ENCODE data around the gene PPP6R3. TPM values are rescaled to one million over a fixed set of nuclear protein-coding genes. Genes with fewer than 3 reads are reported as not detected.

The PPP6R3 gene
- total RNA-seq, 2 donors from 2014 or later: 84.2 to 92.9 TPM

GRCh38 chr11:68575025-68575665 is 114.6 kb downstream of the PPP6R3 start:
- DNase-seq (ENCODE audit: low spot score): no peak
- intact Hi-C loops (cut with DNase I): no loop called here

DNA sequence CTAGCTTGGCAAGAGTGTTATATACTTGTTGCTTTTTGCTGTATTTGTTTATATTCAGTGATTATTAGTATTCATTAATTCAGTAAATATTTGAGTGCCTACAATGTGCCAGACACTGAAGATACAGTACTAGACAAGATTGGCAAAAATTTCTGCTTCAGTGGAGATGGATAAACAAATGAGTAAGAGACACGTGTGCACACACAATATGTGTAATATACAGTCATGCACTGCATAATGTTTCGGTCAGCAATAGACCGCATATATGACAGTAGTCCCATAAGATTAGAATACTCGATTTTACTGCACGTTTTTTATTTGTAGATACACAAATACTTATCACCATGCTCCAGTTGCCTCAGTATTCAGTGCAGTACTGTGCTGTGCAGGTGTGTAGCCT is 118.9 kb downstream of the PPP6R3 start:
- no peak for DNase-seq (ENCODE audit: low spot score)
- intact Hi-C loops (cut with DNase I): no loop called here

- intact Hi-C loops (cut with DNase I): no loop called here
- no peak for DNase-seq (ENCODE audit: low spot score)
Measured at GRCh38 chr11:68581439-68581838, 120.9 kb downstream of the PPP6R3 start.

GRCh38 chr11:68581901-68582300 is 121.3 kb downstream of the PPP6R3 start:
- no peak for DNase-seq (ENCODE audit: low spot score)
- intact Hi-C loops (cut with DNase I): no loop called here

DNA sequence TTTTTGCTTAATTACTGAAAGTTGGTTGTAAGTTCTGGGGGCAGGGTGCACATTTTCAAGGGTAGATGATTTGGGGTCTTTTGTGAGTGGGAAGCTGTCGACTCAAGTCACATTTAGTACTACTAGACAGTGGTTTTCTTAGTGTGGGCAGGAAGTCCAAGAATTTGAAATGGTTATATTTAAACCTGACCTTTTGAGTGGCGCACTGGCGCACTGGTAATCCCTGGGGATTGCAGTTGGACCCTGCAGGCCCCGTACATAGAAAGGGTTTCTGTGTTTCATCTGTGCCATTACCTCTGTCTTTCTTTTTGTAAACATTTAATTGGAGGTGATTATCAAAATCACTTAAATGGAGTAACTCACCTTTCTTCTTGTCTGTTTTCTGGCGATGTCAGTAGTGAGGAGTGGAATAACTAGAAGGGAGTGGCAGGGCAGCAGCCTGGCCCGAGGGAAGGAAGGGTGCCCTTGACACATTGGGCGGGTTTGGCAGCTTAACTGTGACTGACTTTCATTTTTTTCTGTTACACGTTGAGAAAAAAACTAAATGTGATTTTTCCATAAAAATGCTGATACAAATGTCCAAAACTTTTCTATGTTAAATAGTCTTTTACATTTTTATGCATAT is 122.0 kb downstream of the PPP6R3 start:
- DNase-seq (ENCODE audit: low spot score): no peak
- intact Hi-C loops (cut with DNase I): no loop called here

- no peak for DNase-seq (ENCODE audit: low spot score)
- intact Hi-C loops (cut with DNase I): no loop called here
Measured at GRCh38 chr11:68583041-68583446, 122.5 kb downstream of the PPP6R3 start.

- peak; percentile 82 for DNase-seq (ENCODE audit: low spot score)
- intact Hi-C loops (cut with DNase I): no loop called here
Measured at GRCh38 chr11:68584097-68584496, 123.5 kb downstream of the PPP6R3 start.

- intact Hi-C loops (cut with DNase I): no loop called here
Measured at GRCh38 chr11:68584991-68585524, 124.5 kb downstream of the PPP6R3 start.

GRCh38 chr11:68589547-68590216 is 129.1 kb downstream of the PPP6R3 start:
- no peak for DNase-seq (ENCODE audit: low spot score)
- intact Hi-C loops (cut with DNase I): no loop called here

More at GRCh38 chr11:68584991-68585524, 124.5 kb downstream of the PPP6R3 start:
- no peak for DNase-seq (ENCODE audit: low spot score)

DNA sequence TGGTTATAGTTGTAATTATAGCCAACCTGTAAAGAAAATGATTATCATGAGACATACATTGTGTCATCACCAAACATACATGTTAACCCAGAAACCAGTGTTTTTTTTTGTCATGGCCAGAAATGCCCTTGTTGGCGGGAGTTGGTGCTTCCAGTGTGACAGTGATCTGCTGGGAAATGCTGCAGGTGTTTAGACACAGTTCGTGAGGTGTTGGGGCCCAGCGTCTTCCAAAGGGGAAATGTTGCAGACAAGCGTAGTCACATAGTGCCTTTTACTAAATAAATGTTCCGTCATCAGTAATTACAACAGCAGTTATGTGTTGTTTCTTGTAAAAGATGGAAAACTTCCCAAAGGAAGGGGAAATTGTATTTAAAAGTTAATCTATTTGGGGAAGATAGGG is 131.2 kb downstream of the PPP6R3 start:
- intact Hi-C loops (cut with DNase I): no loop called here
- no peak for DNase-seq (ENCODE audit: low spot score)

- no peak for DNase-seq (ENCODE audit: low spot score)
- intact Hi-C loops (cut with DNase I): no loop called here
Measured at GRCh38 chr11:68593441-68593840, 132.9 kb downstream of the PPP6R3 start.

GRCh38 chr11:68594123-68594522 is 133.6 kb downstream of the PPP6R3 start:
- DNase-seq (ENCODE audit: low spot score): no peak
- intact Hi-C loops (cut with DNase I): no loop called here

DNA sequence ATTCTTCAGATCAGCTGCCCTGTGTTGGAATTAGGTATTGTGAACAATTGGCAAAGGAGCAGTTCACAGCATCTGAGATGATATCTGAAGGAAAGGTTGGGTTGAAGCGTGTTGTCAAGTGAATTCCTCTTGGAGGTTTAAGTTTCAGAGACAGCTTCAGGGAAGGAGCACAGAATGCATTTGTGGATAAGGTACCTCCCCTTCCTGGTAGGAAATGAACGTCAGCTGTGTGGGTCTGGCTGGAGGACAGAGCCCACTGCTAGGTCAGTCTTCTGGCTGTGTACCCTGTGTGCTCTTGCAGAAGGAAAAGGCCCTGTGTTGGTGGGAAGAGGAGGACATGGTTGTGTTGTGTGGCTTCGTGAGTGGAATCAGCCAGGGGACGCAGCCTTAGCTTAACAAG is 135.7 kb downstream of the PPP6R3 start:
- no peak for DNase-seq (ENCODE audit: low spot score)
- intact Hi-C loops (cut with DNase I): no loop called here

DNA sequence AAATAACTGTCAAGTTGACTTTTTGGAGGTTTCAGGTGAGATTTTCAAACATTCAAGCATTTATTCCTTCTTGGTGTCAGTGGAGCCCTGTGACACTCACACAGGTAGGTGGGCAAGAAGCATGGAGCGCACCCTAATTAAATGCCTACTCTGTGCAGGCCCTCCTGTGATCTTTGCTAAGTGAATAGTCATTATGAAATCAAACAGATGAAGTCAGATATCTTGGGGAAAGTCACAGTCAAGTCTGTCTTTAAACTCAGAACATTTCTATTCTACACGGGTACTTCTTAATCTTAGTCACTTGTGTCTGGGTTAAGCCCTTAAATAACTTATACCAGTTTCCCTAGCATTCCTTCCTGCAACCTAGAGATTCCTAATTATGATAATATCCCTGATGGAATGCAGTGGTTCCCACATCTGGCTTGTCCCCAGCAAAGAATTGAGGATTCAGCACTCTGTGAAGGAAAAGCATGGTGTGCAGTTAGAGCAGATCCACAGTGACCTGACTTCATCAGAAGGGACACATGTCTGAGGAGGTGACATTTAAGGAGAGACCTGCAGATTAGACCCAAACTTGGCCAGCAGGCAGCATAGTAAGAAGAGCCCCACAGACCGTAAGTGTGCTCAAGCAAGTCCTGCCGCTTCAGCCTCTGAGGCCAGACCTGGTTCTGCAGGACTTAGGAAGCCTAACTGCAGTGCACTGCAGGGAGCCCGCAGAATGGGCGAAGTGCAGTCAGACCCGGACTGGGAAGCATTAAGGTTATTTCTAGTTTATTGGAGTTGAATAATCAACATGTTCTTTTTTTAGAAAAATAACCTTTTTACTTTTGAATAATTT is 138.5 kb downstream of the PPP6R3 start:
- intact Hi-C loops (cut with DNase I): no loop called here
- no peak for DNase-seq (ENCODE audit: low spot score)

- DNase-seq (ENCODE audit: low spot score): no peak
- intact Hi-C loops (cut with DNase I): no loop called here
Measured at GRCh38 chr11:68601147-68601546, 140.6 kb downstream of the PPP6R3 start.

DNA sequence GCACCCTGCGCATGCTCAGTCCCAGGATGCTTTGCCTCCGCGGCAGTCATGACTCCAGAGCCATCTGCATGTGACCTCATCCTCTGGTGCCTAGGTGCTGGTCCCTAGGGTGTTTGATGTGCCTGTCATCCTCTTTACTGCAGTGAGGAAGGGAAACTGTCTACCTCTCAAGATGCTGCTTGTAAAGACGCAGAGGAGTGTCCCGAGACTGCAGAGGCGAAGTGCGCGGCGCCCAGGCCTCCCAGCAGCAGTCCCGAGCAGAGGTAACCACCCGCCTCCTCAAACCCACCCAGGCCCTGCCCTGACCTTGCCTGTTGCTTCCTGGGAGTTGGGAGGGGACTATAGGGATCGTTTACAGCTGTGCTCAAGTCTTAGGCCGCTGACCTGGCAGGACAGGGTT is 149.2 kb downstream of the PPP6R3 start:
- intact Hi-C loops (cut with DNase I): no loop called here
- no peak for DNase-seq (ENCODE audit: low spot score)

- no peak for DNase-seq (ENCODE audit: low spot score)
- intact Hi-C loops (cut with DNase I): no loop called here
Measured at GRCh38 chr11:68610452-68611116, 150.0 kb downstream of the PPP6R3 start.

DNA sequence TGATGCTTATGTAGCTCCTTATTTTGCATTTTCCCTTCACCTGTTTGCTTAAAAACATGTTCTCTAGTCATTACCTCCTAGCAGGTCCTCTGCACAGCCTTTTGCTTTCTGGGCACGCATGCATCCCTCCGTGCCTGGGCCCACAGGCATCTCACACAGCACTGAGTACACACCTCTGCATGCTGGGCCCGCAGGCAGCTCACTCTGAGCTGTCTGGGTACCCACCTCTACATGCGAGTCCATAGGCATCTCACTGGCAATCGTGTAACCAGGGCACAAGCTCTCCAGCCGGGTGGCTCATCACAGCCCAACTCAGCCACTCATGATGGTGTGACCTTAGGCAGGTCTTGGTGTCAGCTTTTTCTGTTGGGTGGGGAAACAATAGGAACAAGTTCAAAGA is 155.1 kb downstream of the PPP6R3 start:
- intact Hi-C loops (cut with DNase I): no loop called here
- DNase-seq (ENCODE audit: low spot score): no peak
